Endothelial cell of umbilical vein (primary cell): Measurements from ENCODE around the gene PAM16. TPM values are rescaled to one million over a fixed set of nuclear protein-coding genes. Genes with fewer than 3 reads are reported as not detected.

Experiments
- BruUV-seq: library from RNA; stranded (reverse); fragments of 400-500 nt; replicated peaks from 2 replicates; lab custom pipeline; 2021; lab: Mats Ljungman, UMichigan
- CTCF ChIA-PET: fragments of 300-600, 350-600 bp; sonication (Branson Sonifier 250); formaldehyde crosslinking; loops from one replicate; lab custom pipeline; 2021; ENCODE audit warnings: antibody characterized with exemption, inconsistent platforms; lab: Charles Lee
- POLR2A ChIA-PET: fragments of 300-600, 350-600 bp; sonication (Branson Sonifier 250); formaldehyde crosslinking; loops from one replicate; lab custom pipeline; 2021; ENCODE audit warnings: antibody characterized with exemption, inconsistent platforms; lab: Charles Lee
- DNase-seq: peaks from one replicate; pipeline ENCODE4 v3.0.0-alpha.2; 2011; ENCODE audit warnings: low read depth, low spot score
- FAIRE-seq: peaks from 2 replicates; lab custom pipeline; 2011; peaks lifted over from hg19 to GRCh38; lab: Jason Lieb, UNC
- H2AFZ ChIP-seq: 2 replicates; pipeline ENCODE4 v1.6.0; 2012; ENCODE audit warnings: low read depth, low read length, control low read depth, inconsistent platforms
- H3K27ac ChIP-seq: 2 replicates; pipeline ENCODE4 v1.5.1; 2011; ENCODE audit warnings: low read depth, mild to moderate bottlenecking, control low read depth, low read length, moderate library complexity; ENCODE audit not compliant: insufficient read depth
- H3K27me3 ChIP-seq, 2 experiments: 2 replicates each; pipeline versions ENCODE4 v1.6.0 to v1.6.1; 2011; ENCODE audit warnings: low read length in 2 of 2, mixed read lengths in 1 of 2; ENCODE audit not compliant: control insufficient read depth in 2 of 2, insufficient read depth in 2 of 2
- H3K36me3 ChIP-seq, 2 experiments: 2 replicates in 1 of 2; 3 replicates in 1 of 2; pipeline ENCODE4 v1.5.1; 2011; ENCODE audit warnings: low read length in 2 of 2, mild to moderate bottlenecking in 1 of 2, moderate library complexity in 1 of 2; ENCODE audit not compliant: control insufficient read depth in 2 of 2, insufficient read depth in 2 of 2; ENCODE audit errors: extremely low read depth in 1 of 2
- H3K4me1 ChIP-seq: 3 replicates; pipeline ENCODE4 v1.5.1; 2011; ENCODE audit warnings: mild to moderate bottlenecking, low read length; ENCODE audit not compliant: control insufficient read depth, insufficient read depth; ENCODE audit errors: extremely low read depth
- H3K4me2 ChIP-seq: 2 replicates; pipeline ENCODE4 v1.6.1; 2011; ENCODE audit warnings: low read length, control low read depth, mixed read lengths; ENCODE audit not compliant: insufficient read depth
- H3K4me3 ChIP-seq, 3 experiments: fragments of 200-600 bp in 1 of 3; sonication (generic), shearing (Covaris generic) in 1 of 3; replicated peaks in 1 of 3; 2 replicates each; pipeline ENCODE4 v1.5.1; 2011 to 2016; ENCODE audit warnings: control low read depth in 3 of 3, low read length in 3 of 3, mild to moderate bottlenecking in 2 of 3, inconsistent platforms in 1 of 3, low read depth in 1 of 3, moderate library complexity in 1 of 3; ENCODE audit not compliant: insufficient read depth in 1 of 3
- H3K79me2 ChIP-seq: 2 replicates; pipeline ENCODE4 v1.6.0; 2012; ENCODE audit warnings: low read length, inconsistent platforms; ENCODE audit not compliant: control insufficient read depth, insufficient read depth
- H3K9ac ChIP-seq: replicated peaks from 2 replicates; pipeline ENCODE3; 2011; ENCODE audit warnings: low read length, control low read depth; ENCODE audit not compliant: insufficient read depth; ENCODE audit errors: extremely low read depth
- H3K9me1 ChIP-seq: replicated peaks from 3 replicates; pipeline ENCODE4 v1.6.0; 2011; ENCODE audit warnings: mild to moderate bottlenecking, low read length; ENCODE audit not compliant: control insufficient read depth, insufficient read depth; ENCODE audit errors: extremely low read depth
- H3K9me3 ChIP-seq: replicated peaks from 2 replicates; pipeline ENCODE4 v1.5.1; 2012; ENCODE audit warnings: low read length, inconsistent platforms; ENCODE audit not compliant: control insufficient read depth, insufficient read depth
- H4K20me1 ChIP-seq: replicated peaks from 2 replicates; pipeline ENCODE3; 2011; ENCODE audit warnings: mild to moderate bottlenecking, low read length; ENCODE audit not compliant: control insufficient read depth, insufficient read depth; ENCODE audit errors: extremely low read depth
- EZH2 ChIP-seq: IDR thresholded peaks from 2 replicates; pipeline ENCODE4 v1.6.1; 2012; ENCODE audit warnings: borderline replicate concordance, low read depth, mild to moderate bottlenecking, moderate library complexity, low read length, inconsistent platforms; ENCODE audit not compliant: severe bottlenecking
- FOS ChIP-seq: IDR thresholded peaks from 2 replicates; pipeline ENCODE4 v1.6.1; 2011; ENCODE audit warnings: mild to moderate bottlenecking, low read length, moderate library complexity, borderline replicate concordance; ENCODE audit not compliant: insufficient read depth
- MYC ChIP-seq: IDR thresholded peaks from one replicate; pipeline ENCODE4 v1.6.1; 2011; ENCODE audit warnings: mild to moderate bottlenecking, low read depth, low read length
- POLR2A ChIP-seq: IDR thresholded peaks from 2 replicates; pipeline ENCODE4 v1.6.1; 2012; ENCODE audit warnings: low read depth, mild to moderate bottlenecking, control low read depth, low read length
- POLR2AphosphoS5 ChIP-seq: IDR thresholded peaks from 2 replicates; pipeline ENCODE4 v1.6.1; 2012; ENCODE audit warnings: low read depth, mild to moderate bottlenecking, control low read depth, low read length, moderate library complexity; ENCODE audit not compliant: insufficient read depth
- dilution Hi-C: fragments of 300-500 bp; cut with MboI; formaldehyde crosslinking; loops from one replicate; pipeline ENCODE4 v1.15.0; 2019; ENCODE audit warnings: low sequenced_read_pairs; ENCODE audit not compliant: extremely low pct_ligation_motif_present
- intact Hi-C: fragments of 100-400 bp; cut with micrococcal nuclease; formaldehyde crosslinking; loops from one replicate; pipeline ENCODE4 v1.10.0; 2022
- polyA plus RNA-seq, 4 experiments: library from polyadenylated mRNA; depleted of rRNA in 3 of 4; stranded (reverse) in 3 of 4; unstranded in 1 of 4; fragments of >200 nt; gene quantifications; 2 replicates each; pipeline versions ENCODE4 v1.2.1 to v1.2.3, GENCODE V29; 2011 to 2012; ENCODE audit warnings: missing spikeins in 1 of 4
- total RNA-seq: library from RNA; stranded (reverse); gene quantifications from 2 replicates; pipeline ENCODE4 v1.2.3, GENCODE V29; 2021

The PAM16 gene
- total and polyA plus RNA-seq, 2 donors (not counting 3 experiments of a cell fraction or from before 2014, with no cell fraction given): 40.0 to 67.2 TPM

DNA sequence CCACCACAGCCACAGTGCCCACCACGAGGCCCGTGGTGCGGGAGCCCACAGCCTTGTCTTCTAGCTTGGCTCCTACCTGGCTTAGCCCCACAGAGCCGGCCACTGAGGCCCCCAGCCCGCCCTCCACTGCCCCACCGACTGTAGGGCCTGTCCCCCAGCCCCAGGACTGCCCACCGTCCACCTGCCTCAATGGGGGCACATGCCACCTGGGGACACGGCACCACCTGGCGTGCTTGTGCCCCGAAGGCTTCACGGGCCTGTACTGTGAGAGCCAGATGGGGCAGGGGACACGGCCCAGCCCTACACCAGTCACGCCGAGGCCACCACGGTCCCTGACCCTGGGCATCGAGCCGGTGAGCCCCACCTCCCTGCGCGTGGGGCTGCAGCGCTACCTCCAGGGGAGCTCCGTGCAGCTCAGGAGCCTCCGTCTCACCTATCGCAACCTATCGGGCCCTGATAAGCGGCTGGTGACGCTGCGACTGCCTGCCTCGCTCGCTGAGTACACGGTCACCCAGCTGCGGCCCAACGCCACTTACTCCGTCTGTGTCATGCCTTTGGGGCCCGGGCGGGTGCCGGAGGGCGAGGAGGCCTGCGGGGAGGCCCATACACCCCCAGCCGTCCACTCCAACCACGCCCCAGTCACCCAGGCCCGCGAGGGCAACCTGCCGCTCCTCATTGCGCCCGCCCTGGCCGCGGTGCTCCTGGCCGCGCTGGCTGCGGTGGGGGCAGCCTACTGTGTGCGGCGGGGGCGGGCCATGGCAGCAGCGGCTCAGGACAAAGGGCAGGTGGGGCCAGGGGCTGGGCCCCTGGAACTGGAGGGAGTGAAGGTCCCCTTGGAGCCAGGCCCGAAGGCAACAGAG, 31.0 kb upstream of the PAM16 start:
- dilution Hi-C loops (no loop called here), intact Hi-C loops (no loop called here)
- Histone ChIP-seq H3K4me3 (no peak overlapping the region), H4K20me1 (no peaks in the 10 kb centered on the region), H2AFZ (no peak overlapping the region), H3K4me1 (peaks cover 18% of the 10 kb centered on the region), H3K4me2 (no peak overlapping the region), H3K9ac (no peak overlapping the region), H3K27ac (no peak overlapping the region), H3K36me3 (peaks cover 0 to 5% of the 10 kb centered on the region in 2 experiments), H3K79me2 (no peaks in the 10 kb centered on the region), H3K9me1 (no peaks in the 10 kb centered on the region), H3K9me3 (no peaks in the 10 kb centered on the region), H3K27me3 (no peaks in the 10 kb centered on the region)
- TF ChIP-seq EZH2 (no peak), MYC (no peak), FOS (no peak), POLR2AphosphoS5 (no peak), POLR2A (no peak)
- BruUV-seq: no TSS peak
- POLR2A ChIA-PET: no interaction called here
- FAIRE-seq (no peak), DNase-seq (no peak)
- CTCF ChIA-PET: interaction anchor here (1.0 to 2.1 kb wide), 3 partner anchors 20 to 26 kb away, joined by 3 to 8 read pairs (median 4); no protein-coding TSS in a partner anchor
